Naive B cell (primary cell): ENCODE data around the gene MIEN1. TPM values are rescaled to one million over a fixed set of nuclear protein-coding genes. Genes with fewer than 3 reads are reported as not detected.

Source experiments
- ATAC-seq, 2 donors: fragments of 150-1000 bp; cut with Tn5 transposase; 2 replicates each; pipeline ENCODE4 v1.10.0; 2021; ENCODE audit warnings: low read depth in 2 of 2, mild to moderate bottlenecking in 2 of 2, moderate library complexity in 2 of 2
- DNase-seq: peaks from one replicate; pipeline ENCODE4 v3.0.0; 2022
- H3K27ac Mint-ChIP-seq, 6 donors: one replicate each; pipeline ENCODE4 v1.8.0; 2020 to 2022; ENCODE audit warnings: mild to moderate bottlenecking in 6 of 6, mixed read lengths in 6 of 6, moderate library complexity in 5 of 6, inconsistent platforms in 2 of 6
- H3K27me3 Mint-ChIP-seq, 3 donors: one replicate each; pipeline ENCODE4 v1.8.0; 2021 to 2022; ENCODE audit warnings: mixed read lengths in 3 of 3, mild to moderate bottlenecking in 1 of 3
- H3K36me3 Mint-ChIP-seq, 2 donors: one replicate each; pipeline ENCODE4 v1.8.0; 2020 to 2022; ENCODE audit warnings: mixed read lengths in 2 of 2, inconsistent platforms in 1 of 2, mild to moderate bottlenecking in 1 of 2
- H3K4me1 Mint-ChIP-seq, 3 donors: one replicate each; pipeline ENCODE4 v1.8.0; 2020 to 2022; ENCODE audit warnings: mixed read lengths in 3 of 3, inconsistent platforms in 1 of 3, mild to moderate bottlenecking in 1 of 3, moderate library complexity in 1 of 3
- H3K4me3 Mint-ChIP-seq, 8 donors: one replicate each; pipeline ENCODE4 v1.8.0; 2020 to 2022; ENCODE audit warnings: mild to moderate bottlenecking in 8 of 8, mixed read lengths in 8 of 8, moderate library complexity in 8 of 8, inconsistent platforms in 2 of 8
- H3K9me3 Mint-ChIP-seq, 7 donors: one replicate each; pipeline ENCODE4 v1.8.0; 2020 to 2022; ENCODE audit warnings: mixed read lengths in 7 of 7, mild to moderate bottlenecking in 5 of 7, inconsistent platforms in 2 of 7, moderate library complexity in 1 of 7
- polyA plus RNA-seq, 6 donors: library from polyadenylated mRNA; unstranded; fragments of 300-500 nt; fragmentation: Illumina TruSeq; gene quantifications; one replicate each; pipeline ENCODE4 v1.2.3, GENCODE V29; 2021; ENCODE audit warnings: low read depth in 6 of 6

MIEN1 gene, protein sequence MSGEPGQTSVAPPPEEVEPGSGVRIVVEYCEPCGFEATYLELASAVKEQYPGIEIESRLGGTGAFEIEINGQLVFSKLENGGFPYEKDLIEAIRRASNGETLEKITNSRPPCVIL
- 100 to 1,000 TPM in 5 of 6 donors, 10 to 100 TPM in 1; 99.3 to 135 (median 123) TPM for polyA plus RNA-seq

- peaks cover 0 to 5% of the 10 kb centered on the region in 2 donors for H3K36me3 Mint-ChIP-seq
- peak within 1 kb of the TSS; percentile 85 to 97 (median 92) for H3K4me3 Mint-ChIP-seq
- peaks cover 0 to 2% (median 0%) of the 10 kb centered on the region in 7 donors for H3K9me3 Mint-ChIP-seq
- peak; percentile 96 for DNase-seq
- H3K27ac Mint-ChIP-seq = peak within 1 kb of the TSS; percentile 90 to 97 (median 94)
- peaks cover 28 to 45% (median 37%) of the 10 kb centered on the region in 3 donors for H3K4me1 Mint-ChIP-seq
- peak; percentile 93 to 94 for ATAC-seq
- no peaks in the 10 kb centered on the region for H3K27me3 Mint-ChIP-seq
Measured at GRCh38 chr17:39730095-39730921, at the start of gene MIEN1. MIEN1 (minus strand) TSS chr17:39730532; CDS start chr17:39730495, 37 bp downstream.

DNA sequence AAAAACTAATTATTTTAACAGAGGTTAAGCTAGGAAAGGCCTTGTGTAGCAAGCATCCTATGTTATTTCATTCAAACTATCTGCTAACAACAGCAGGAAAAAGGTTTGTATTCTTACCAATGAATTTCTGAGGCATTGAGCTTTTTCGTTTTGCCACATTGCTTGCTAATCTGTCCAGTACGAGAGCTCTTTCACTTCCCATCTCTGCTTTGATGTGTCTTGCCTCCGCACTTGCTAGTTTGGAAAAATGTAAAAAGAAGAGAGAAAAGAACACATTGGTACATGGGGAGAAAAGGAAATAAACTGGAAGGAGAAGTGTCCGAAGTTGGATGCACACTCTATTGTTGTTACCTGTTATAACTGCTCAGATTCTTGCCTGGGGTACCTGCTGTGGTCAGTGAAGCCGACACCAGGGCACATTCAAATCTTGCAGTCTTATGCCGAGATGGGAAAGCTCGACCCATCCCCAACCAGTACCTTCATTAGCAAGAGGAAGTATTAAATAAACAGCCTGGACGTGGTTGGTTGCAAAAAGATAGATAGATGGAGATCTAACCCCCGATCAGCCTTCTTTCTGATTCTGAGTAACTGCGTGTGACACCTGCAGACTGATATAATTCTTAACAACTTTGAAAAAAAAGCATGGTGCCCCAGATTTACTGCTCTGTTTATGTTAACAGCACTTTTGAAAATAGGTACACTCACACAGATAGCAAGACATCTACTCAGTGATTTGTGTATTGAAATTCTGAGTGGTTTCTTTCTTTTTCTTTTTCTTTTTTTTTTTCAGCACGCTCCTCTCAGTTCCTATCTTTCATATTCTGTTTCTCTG is 47.4 kb upstream of the MIEN1 start:
- Mint-ChIP-seq H3K27me3 (no peaks in the 10 kb centered on the region), H3K36me3 (peaks cover 36 to 40% of the 10 kb centered on the region in 2 donors), H3K4me1 (peaks cover 72 to 94% (median 80%) of the 10 kb centered on the region in 3 donors), H3K9me3 (no peaks in the 10 kb centered on the region), H3K27ac (peak overlapping the region; percentile 64 to 96 (median 82)), H3K4me3 (peak overlapping the region; percentile 80 to 95 (median 90))
- ATAC-seq = peak; percentile 32 to 45
- DNase-seq = peak; percentile 17

GRCh38 chr17:39776252-39776651 is 45.9 kb upstream of the MIEN1 start:
- peak overlapping the region; percentile 80 to 95 (median 86) for H3K4me3 Mint-ChIP-seq
- H3K27me3 Mint-ChIP-seq = no peaks in the 10 kb centered on the region
- ATAC-seq (peak in 1 of 2 donors; percentile 33), DNase-seq (no peak)
- H3K4me1 Mint-ChIP-seq = peaks cover 72 to 94% (median 80%) of the 10 kb centered on the region in 3 donors
- H3K27ac Mint-ChIP-seq = peak overlapping the region; percentile 64 to 97 (median 90)
- no peaks in the 10 kb centered on the region for H3K9me3 Mint-ChIP-seq
- H3K36me3 Mint-ChIP-seq = peaks cover 37 to 41% of the 10 kb centered on the region in 2 donors

GRCh38 chr17:39775031-39775430 is 44.7 kb upstream of the MIEN1 start:
- DNase-seq (peak; percentile 43), ATAC-seq (peak; percentile 45 to 64)
- Mint-ChIP-seq H3K4me1 (peaks cover 74 to 95% (median 83%) of the 10 kb centered on the region in 3 donors), H3K27me3 (no peaks in the 10 kb centered on the region), H3K27ac (peak overlapping the region; percentile 64 to 97 (median 92)), H3K9me3 (no peaks in the 10 kb centered on the region), H3K4me3 (peak overlapping the region; percentile 76 to 95 (median 86)), H3K36me3 (peaks cover 33 to 37% of the 10 kb centered on the region in 2 donors)

DNA sequence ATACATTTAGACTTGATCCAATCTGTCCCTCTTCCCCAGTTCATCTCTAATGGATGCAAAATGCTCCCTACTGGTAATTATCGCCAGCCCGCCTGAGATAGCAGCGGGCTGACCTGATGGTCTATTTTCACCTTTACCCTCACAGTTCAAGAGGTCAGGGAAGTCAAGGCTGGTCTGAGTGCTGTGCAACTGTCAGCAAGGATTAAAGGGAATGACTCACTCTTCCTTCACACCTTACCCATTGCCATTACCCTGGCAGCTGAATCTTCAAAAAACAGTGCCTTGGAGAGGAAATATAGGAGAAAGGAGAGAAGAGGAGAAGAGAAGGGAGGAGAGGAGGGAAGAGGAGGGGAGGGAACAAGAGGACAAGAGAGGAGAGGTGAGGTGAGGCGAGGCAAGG is 43.7 kb upstream of the MIEN1 start:
- peak overlapping the region in 7 of 8 donors; percentile 51 to 95 (median 84) for H3K4me3 Mint-ChIP-seq
- no peaks in the 10 kb centered on the region for H3K9me3 Mint-ChIP-seq
- ATAC-seq = no peak
- no peaks in the 10 kb centered on the region for H3K27me3 Mint-ChIP-seq
- peaks cover 76 to 99% (median 93%) of the 10 kb centered on the region in 3 donors for H3K4me1 Mint-ChIP-seq
- H3K27ac Mint-ChIP-seq = peak overlapping the region; percentile 64 to 97 (median 92)
- H3K36me3 Mint-ChIP-seq = peaks cover 33 to 42% of the 10 kb centered on the region in 2 donors
- no peak for DNase-seq

DNA sequence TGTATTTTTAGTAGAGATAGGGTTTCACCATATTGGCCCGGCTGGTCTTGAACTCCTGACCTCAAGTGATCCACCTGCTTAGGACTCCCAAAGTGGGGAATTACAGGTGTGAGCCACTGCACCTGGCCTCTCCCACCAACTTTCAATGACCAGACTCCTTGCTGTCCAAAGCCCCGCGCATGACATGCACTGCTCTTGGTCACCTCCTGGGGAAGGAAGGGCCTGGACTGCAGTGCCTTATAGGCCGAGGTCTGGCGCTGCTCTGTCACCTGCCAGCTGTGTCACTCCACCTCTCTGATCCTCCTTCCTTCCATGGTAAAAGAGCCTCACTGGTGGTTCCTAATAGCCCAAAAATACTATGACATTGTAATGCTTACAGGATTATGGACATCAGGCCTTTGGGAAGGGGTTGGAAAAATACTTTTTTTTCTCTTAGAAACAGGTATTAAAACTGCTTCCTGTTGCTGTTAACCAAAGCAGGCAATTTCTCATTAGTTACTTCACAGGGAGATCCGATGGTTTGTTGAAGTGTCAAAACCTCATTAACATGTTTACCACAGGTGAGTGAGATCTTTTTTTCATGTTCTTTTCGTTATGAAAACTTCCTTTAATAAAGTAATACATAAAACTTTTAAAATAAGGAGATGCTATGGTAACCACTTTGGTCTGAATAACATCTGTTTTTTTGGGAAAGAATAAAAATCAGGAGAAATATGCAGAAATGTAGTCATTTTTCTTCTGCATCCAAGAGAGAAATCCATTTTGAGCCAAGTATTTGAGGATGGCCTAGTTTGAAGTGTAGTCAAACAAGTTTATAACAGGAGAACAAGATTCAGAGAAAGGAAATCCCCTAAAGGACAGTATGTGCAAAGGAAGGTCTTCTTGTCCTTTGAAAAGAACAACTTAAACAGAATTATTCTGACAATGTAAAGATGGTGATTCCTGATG is 42.9 kb upstream of the MIEN1 start:
- no peaks in the 10 kb centered on the region for H3K9me3 Mint-ChIP-seq
- H3K27ac Mint-ChIP-seq = peak overlapping the region; percentile 89 to 97 (median 94)
- DNase-seq = no peak
- no peak for ATAC-seq
- H3K4me3 Mint-ChIP-seq = peak overlapping the region; percentile 7 to 92 (median 86)
- H3K4me1 Mint-ChIP-seq = peaks cover 81 to 100% (median 94%) of the 10 kb centered on the region in 3 donors
- peaks cover 41 to 49% of the 10 kb centered on the region in 2 donors for H3K36me3 Mint-ChIP-seq
- no peaks in the 10 kb centered on the region for H3K27me3 Mint-ChIP-seq

DNA sequence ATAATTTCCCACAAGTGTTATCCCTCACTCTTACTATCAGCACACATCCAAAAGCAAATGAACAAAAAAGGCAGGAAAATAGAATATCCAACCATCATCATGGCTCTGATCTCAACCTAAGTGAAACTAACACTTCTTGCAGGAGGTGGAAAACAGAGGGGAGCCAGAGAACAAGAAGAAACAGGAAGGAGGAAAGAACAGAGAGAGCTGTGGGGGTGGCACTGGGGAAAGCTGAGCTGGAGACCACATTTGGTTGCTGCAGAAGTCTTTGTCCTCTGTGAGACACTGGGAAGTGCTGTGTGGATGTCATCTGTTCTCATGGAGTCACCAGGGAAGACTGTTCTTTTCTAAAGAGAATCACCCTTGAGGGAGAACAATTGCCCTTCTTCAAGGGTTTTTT is 42.1 kb upstream of the MIEN1 start:
- peaks cover 46 to 58% of the 10 kb centered on the region in 2 donors for H3K36me3 Mint-ChIP-seq
- no peaks in the 10 kb centered on the region for H3K27me3 Mint-ChIP-seq
- H3K4me3 Mint-ChIP-seq = peak overlapping the region; percentile 69 to 92 (median 78)
- peaks cover 79 to 100% (median 94%) of the 10 kb centered on the region in 3 donors for H3K4me1 Mint-ChIP-seq
- ATAC-seq (no peak), DNase-seq (no peak)
- H3K9me3 Mint-ChIP-seq = no peaks in the 10 kb centered on the region
- H3K27ac Mint-ChIP-seq = peak overlapping the region; percentile 89 to 97 (median 94)

DNA sequence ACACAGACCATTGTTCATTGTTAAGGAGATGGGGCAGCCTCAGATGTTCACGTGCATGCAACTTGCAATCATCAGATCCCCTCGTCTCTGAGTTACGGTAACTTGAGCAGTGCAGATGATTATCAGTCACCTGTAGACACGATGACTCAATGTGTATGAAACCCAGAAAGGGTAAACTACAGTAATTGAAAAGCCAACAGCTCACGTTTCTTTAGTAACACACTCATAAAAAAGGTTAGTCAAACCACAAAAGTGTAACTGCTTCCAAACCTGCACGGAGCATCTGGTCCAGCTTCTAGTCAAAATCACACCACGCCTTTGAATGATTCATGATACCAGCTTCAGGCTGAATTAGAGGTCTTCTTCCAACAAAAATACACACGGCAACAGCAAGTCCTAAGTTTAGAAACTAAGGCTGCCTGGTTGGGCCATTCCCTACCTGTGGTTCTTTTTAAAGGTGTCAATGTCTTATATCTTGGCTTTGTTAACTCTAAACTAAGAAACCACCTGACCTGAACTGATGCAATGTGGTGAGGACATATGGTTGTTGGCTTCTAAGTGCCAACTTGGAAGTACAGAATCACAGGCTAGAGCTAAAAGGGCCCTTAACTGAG is 39.7 kb upstream of the MIEN1 start:
- DNase-seq (no peak), ATAC-seq (peak in 1 of 2 donors; percentile 29)
- Mint-ChIP-seq H3K4me3 (peak overlapping the region in 6 of 8 donors; percentile 6 to 92 (median 77)), H3K27me3 (no peaks in the 10 kb centered on the region), H3K4me1 (peaks cover 86 to 100% (median 87%) of the 10 kb centered on the region in 3 donors), H3K9me3 (no peaks in the 10 kb centered on the region), H3K36me3 (peaks cover 57 to 73% of the 10 kb centered on the region in 2 donors), H3K27ac (peak overlapping the region; percentile 68 to 93 (median 86))

DNA sequence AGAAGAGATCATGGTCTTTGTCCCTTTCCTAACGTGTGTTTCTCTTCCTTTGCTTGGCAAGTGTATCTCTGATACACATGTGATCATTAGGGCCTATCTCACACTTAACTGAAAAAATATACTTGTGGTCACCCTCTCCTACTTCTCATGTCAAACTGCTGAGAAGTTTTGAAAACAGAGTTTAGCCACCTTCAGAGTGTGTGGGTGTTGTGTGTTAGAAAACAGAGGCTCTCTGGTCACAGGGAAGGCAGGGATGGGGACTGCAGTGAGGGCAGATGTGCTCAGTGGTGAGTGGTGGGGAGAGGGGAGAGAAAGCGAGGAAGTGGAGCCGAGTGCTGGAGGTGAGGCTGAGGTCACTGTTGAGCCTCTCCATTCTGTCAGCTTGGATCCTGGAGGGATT is 36.8 kb upstream of the MIEN1 start:
- no peaks in the 10 kb centered on the region for H3K27me3 Mint-ChIP-seq
- H3K4me1 Mint-ChIP-seq = peaks cover 69 to 87% (median 70%) of the 10 kb centered on the region in 3 donors
- DNase-seq (no peak), ATAC-seq (no peak)
- peak overlapping the region in 6 of 8 donors; percentile 1 to 62 (median 18) for H3K4me3 Mint-ChIP-seq
- H3K36me3 Mint-ChIP-seq = peaks cover 57 to 69% of the 10 kb centered on the region in 2 donors
- peak overlapping the region; percentile 81 to 97 (median 93) for H3K27ac Mint-ChIP-seq
- H3K9me3 Mint-ChIP-seq = no peaks in the 10 kb centered on the region

DNA sequence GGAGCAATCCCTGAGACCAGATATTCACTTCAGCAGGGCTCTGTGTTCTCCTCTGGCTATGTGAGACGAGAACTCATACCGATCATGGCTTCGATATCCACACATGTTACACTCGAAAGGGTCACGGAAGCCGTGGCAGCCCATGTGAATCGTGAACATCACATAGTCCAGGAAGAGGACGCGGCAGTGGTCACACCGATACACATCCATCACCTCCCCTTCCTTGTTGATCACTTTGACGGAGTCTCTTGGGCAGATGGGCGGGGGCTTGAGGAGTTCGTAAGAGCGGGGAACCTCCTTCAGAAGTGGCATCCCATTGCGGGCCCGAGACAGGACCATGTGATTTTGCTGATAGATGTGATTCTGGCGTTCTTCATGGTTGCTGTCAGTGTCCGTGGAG is 35.4 kb upstream of the MIEN1 start:
- no peak for ATAC-seq
- DNase-seq = no peak
- Mint-ChIP-seq H3K36me3 (peaks cover 47 to 57% of the 10 kb centered on the region in 2 donors), H3K4me3 (peak overlapping the region in 2 of 8 donors; percentile 19), H3K9me3 (no peaks in the 10 kb centered on the region), H3K27me3 (no peaks in the 10 kb centered on the region), H3K4me1 (peaks cover 55 to 82% (median 56%) of the 10 kb centered on the region in 3 donors), H3K27ac (peak overlapping the region; percentile 66 to 94 (median 85))

GRCh38 chr17:39765175-39765574 is 34.8 kb upstream of the MIEN1 start:
- H3K27ac Mint-ChIP-seq = peak overlapping the region; percentile 70 to 95 (median 85)
- no peak for ATAC-seq
- H3K36me3 Mint-ChIP-seq = peaks cover 47 to 57% of the 10 kb centered on the region in 2 donors
- no peaks in the 10 kb centered on the region for H3K9me3 Mint-ChIP-seq
- DNase-seq = no peak
- peak overlapping the region in 1 of 8 donors; percentile 20 for H3K4me3 Mint-ChIP-seq
- H3K4me1 Mint-ChIP-seq = peaks cover 49 to 82% (median 53%) of the 10 kb centered on the region in 3 donors
- no peaks in the 10 kb centered on the region for H3K27me3 Mint-ChIP-seq
